Glutamatergic neuron (in vitro differentiated cells): Measurements from ENCODE around the gene COPG1. TPM values are rescaled to one million over a fixed set of nuclear protein-coding genes. Genes with fewer than 3 reads are reported as not detected.
"Not testable (repeated sequence)": the region's sequence is repeated elsewhere in the genome, so short reads cannot be mapped to it uniquely, and the experiment has no call there.

ENCODE experiments used
- DNase-seq: peaks from one replicate; pipeline ENCODE4 v3.0.0; 2022
- H3K27ac Mint-ChIP-seq: one replicate; pipeline ENCODE4 v1.8.0; 2020; ENCODE audit warnings: mild to moderate bottlenecking, mixed read lengths, inconsistent platforms; ENCODE audit not compliant: unreplicated experiment
- H3K27me3 Mint-ChIP-seq: one replicate; pipeline ENCODE4 v1.8.0; 2020; ENCODE audit warnings: mild to moderate bottlenecking, moderate library complexity, mixed read lengths, inconsistent platforms; ENCODE audit not compliant: unreplicated experiment
- H3K36me3 Mint-ChIP-seq: one replicate; pipeline ENCODE4 v1.8.0; 2020; ENCODE audit warnings: mild to moderate bottlenecking, mixed read lengths, inconsistent platforms; ENCODE audit not compliant: unreplicated experiment
- H3K4me1 Mint-ChIP-seq: one replicate; pipeline ENCODE4 v1.8.0; 2020; ENCODE audit warnings: mild to moderate bottlenecking, low read depth, mixed read lengths, inconsistent platforms; ENCODE audit not compliant: unreplicated experiment
- H3K4me3 Mint-ChIP-seq: one replicate; pipeline ENCODE4 v1.8.0; 2020; ENCODE audit warnings: mild to moderate bottlenecking, mixed read lengths, inconsistent platforms; ENCODE audit not compliant: unreplicated experiment
- H3K9me3 Mint-ChIP-seq: one replicate; pipeline ENCODE4 v1.8.0; 2020; ENCODE audit warnings: mild to moderate bottlenecking, moderate library complexity, mixed read lengths, inconsistent platforms; ENCODE audit not compliant: unreplicated experiment
- total RNA-seq: library from RNA; stranded (reverse); fragmentation: NEBNext Ultra II Directional; extraction: Animal tissue kit (Norgen Biotek cat#: 25700); gene quantifications from one replicate; pipeline ENCODE4 v1.2.1, GENCODE V29; 2021; ENCODE audit not compliant: unreplicated experiment
- TF ChIP-seq, protein P1 (sequence below): fragments of 200-600 bp; sonication (generic); IDR thresholded peaks from one replicate; pipeline ENCODE4 v1.5.0; 2021; ENCODE audit not compliant: partially characterized antibody, unreplicated experiment

Gene COPG1
- total RNA-seq, 1 donor from 2014 or later: 152 TPM

DNA sequence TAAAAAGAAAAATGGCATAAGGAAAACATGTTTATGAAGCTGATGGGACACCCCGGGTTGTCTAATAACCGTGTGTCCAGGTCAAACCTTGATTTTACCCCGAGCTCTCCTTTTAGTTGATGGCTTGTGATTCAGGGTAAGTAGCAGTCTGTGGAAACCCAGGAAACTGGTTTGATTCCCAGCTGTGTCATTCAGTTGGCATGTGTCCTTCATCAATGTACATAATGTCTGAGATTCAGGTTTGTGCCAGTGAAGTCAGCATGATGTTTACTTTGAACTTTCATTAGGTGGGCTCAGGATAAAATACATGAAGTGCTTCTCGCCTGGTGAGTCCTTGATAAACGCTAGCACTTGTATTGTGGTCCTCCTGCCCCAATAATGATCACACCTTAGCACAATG is 4.3 kb upstream of the COPG1 start:
- no peak overlapping the region for H3K4me3 Mint-ChIP-seq
- no peak overlapping the region for H3K27ac Mint-ChIP-seq
- peaks cover 6% of the 10 kb centered on the region for H3K9me3 Mint-ChIP-seq
- H3K4me1 Mint-ChIP-seq: peaks cover under 1% of the 10 kb centered on the region
- TF ChIP-seq, protein P1, sequence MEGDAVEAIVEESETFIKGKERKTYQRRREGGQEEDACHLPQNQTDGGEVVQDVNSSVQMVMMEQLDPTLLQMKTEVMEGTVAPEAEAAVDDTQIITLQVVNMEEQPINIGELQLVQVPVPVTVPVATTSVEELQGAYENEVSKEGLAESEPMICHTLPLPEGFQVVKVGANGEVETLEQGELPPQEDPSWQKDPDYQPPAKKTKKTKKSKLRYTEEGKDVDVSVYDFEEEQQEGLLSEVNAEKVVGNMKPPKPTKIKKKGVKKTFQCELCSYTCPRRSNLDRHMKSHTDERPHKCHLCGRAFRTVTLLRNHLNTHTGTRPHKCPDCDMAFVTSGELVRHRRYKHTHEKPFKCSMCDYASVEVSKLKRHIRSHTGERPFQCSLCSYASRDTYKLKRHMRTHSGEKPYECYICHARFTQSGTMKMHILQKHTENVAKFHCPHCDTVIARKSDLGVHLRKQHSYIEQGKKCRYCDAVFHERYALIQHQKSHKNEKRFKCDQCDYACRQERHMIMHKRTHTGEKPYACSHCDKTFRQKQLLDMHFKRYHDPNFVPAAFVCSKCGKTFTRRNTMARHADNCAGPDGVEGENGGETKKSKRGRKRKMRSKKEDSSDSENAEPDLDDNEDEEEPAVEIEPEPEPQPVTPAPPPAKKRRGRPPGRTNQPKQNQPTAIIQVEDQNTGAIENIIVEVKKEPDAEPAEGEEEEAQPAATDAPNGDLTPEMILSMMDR: no peak
- no peaks in the 10 kb centered on the region for H3K36me3 Mint-ChIP-seq
- peaks cover 2% of the 10 kb centered on the region for H3K27me3 Mint-ChIP-seq
- no peak for DNase-seq

DNA sequence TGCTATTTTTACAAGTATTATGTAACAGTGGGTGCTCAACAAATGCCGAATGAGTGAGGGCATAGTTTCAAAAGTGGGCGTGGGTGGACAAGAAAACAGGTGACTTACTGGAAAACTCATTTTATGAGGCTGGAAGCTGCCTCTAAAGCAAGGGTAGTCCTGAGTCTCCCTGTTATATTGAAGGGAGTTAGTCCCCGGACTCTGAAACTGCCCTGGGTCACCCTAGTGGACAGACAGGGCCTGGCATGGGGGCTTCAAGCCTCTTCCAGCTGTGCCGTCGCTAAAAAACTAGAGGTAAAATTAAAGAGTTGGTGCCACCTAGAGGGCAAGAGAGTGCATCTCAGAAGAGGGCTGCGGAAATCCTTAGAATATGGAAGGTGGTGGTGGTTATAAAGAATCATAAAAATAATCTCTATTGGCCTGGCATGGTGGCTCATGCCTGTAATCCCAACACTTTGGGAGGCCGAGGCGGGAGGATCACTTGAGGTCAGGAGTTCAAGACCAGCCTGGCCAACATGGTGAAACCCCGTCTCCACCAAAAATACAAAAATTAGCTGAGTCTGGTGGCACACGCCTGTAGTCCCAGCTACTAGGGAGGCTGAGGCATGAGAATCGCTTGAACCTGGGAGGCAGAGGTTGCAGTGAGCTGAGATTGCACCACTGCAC is 3.6 kb upstream of the COPG1 start:
- not testable (repeated sequence) for H3K4me1 Mint-ChIP-seq

DNA sequence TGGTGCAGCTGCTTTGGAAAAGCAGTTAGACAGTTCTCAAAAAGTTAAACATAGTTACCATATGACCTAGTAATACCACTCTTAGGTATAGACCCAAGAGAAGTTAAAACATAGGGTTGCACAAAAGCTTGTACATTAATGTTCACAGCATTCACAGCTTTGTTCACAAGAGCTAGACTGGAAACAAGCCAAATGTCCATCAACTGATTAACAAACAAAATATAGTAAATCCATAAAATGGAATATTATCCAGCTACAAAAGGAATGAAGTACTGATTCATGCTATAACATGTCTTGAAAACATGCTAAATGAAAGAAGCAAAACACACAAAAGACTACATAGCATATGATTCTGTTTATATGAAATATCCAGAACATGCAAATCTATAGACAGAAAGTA is 2.8 kb upstream of the COPG1 start:
- TF ChIP-seq, protein P1: no peak
- Mint-ChIP-seq H3K27ac (no peak overlapping the region), H3K4me3 (no peak overlapping the region), H3K4me1 (peaks cover 4% of the 10 kb centered on the region), H3K27me3 (peaks cover 6% of the 10 kb centered on the region), H3K9me3 (peaks cover 6% of the 10 kb centered on the region), H3K36me3 (no peaks in the 10 kb centered on the region)
- no peak for DNase-seq

More for the DNA sequence above, 3.6 kb upstream of the COPG1 start:
- Mint-ChIP-seq H3K27ac (peak overlapping the region; percentile 11), H3K4me3 (peak overlapping the region; percentile 19)
- TF ChIP-seq, protein P1: peak; percentile 91
- not testable (repeated sequence) for H3K27me3 Mint-ChIP-seq, H3K9me3 Mint-ChIP-seq, H3K36me3 Mint-ChIP-seq
- peak; percentile 84 for DNase-seq

DNA sequence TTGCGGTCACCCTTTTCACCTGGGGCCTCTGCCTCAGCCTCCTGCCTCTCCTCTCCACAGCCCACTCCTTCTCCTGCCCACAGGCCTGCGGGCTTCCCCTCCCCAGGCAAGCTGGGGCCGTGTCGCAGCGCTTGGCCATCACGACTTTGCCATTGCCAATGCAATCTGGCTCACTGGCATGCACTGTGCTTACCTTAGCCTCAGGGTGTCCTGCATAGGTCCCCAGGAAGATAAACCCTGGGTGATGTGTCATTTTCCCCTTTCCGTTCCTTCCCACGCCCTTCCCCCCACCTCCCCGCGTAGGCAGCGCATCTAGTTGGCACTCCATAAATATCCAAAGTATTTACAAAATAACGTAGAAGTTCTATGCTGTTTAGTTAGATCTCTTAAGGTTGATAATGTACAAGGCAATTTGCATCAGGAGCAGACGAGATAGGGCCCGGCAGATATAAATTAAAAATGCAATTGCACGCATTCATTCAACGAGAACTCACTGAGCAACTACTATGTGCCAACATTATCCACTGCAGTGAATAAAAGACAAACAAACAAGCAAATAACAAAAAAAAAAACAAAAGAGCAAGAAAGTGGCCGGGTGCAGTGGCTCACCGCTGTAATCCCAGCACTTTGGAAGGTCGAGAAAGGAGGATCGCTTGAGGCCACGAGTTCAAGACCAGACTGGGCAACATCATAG is 973 bp upstream of the COPG1 start:
- TF ChIP-seq, protein P1: no peak
- H3K36me3 Mint-ChIP-seq: no peaks in the 10 kb centered on the region
- peaks cover 6% of the 10 kb centered on the region for H3K27me3 Mint-ChIP-seq
- peak overlapping the region; percentile 91 for H3K27ac Mint-ChIP-seq
- peaks cover 4% of the 10 kb centered on the region for H3K4me1 Mint-ChIP-seq
- H3K9me3 Mint-ChIP-seq: peaks cover 6% of the 10 kb centered on the region
- no peak for DNase-seq
- peak overlapping the region; percentile 96 for H3K4me3 Mint-ChIP-seq

DNA sequence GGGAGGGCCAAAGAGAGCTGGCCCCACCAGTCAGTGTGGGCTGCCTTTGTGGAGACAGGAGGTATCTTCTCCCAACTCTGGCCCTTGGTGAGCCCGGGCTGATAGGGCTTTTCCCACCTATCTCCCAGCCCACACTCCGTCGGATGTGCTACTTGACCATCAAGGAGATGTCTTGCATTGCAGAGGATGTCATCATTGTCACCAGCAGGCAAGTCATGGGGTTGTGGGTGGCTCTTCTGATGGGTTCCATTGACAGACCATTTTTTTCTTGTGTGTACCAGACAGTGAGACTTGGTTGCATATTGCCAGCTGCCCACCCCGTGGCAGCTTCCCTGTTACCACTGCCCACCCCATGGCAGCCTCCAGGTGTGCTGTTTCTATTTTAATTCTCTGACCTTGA is 3.3 kb downstream of the COPG1 start:
- DNase-seq: no peak

More for the DNA sequence above, 3.3 kb downstream of the COPG1 start:
- Mint-ChIP-seq H3K4me1 (peaks cover 4% of the 10 kb centered on the region), H3K4me3 (no peak overlapping the region), H3K36me3 (no peaks in the 10 kb centered on the region), H3K27ac (no peak overlapping the region), H3K9me3 (peaks cover 6% of the 10 kb centered on the region), H3K27me3 (peaks cover 6% of the 10 kb centered on the region)
- TF ChIP-seq, protein P1: no peak
